Mesenchymal stem cell (in vitro differentiated cells and primary cell): Measurements from ENCODE around the gene OR6K2.
A peak's percentile ranks its signal among the peaks of the same experiment; 100 is the strongest.

Experiments
- DNase-seq: peaks from one replicate; pipeline ENCODE4 v3.0.0-alpha.2; 2013
- H2AFZ ChIP-seq: one replicate; pipeline ENCODE4 v1.6.1; 2013; ENCODE audit warnings: low read depth, mild to moderate bottlenecking, control low read depth, inconsistent platforms, low read length, moderate library complexity
- H2AK5ac ChIP-seq: 2 replicates; pipeline ENCODE4 v1.6.1; 2013; ENCODE audit warnings: low read length, moderate library complexity, mild to moderate bottlenecking, inconsistent platforms; ENCODE audit not compliant: severe bottlenecking
- H2BK120ac ChIP-seq: one replicate; pipeline ENCODE4 v1.6.1; 2013; ENCODE audit warnings: low read depth, mild to moderate bottlenecking, inconsistent platforms, low read length, moderate library complexity
- H2BK12ac ChIP-seq, 2 experiments: one replicate each; pipeline ENCODE4 v1.6.1; 2013; ENCODE audit warnings: inconsistent platforms in 2 of 2, low read length in 2 of 2, mild to moderate bottlenecking in 2 of 2, moderate library complexity in 2 of 2, control low read depth in 1 of 2
- H2BK15ac ChIP-seq: one replicate; pipeline ENCODE4 v1.6.1; 2013; ENCODE audit warnings: mild to moderate bottlenecking, low read depth, inconsistent platforms; ENCODE audit not compliant: poor library complexity, severe bottlenecking
- H2BK5ac ChIP-seq: 2 replicates; pipeline ENCODE4 v1.6.1; 2013; ENCODE audit warnings: low read depth, mild to moderate bottlenecking, low read length, control low read depth, inconsistent platforms; ENCODE audit not compliant: poor library complexity, severe bottlenecking
- H3K14ac ChIP-seq, 2 experiments: one replicate each; pipeline ENCODE4 v1.6.1; 2013; ENCODE audit warnings: inconsistent platforms in 2 of 2, low read length in 2 of 2, control low read depth in 1 of 2, mild to moderate bottlenecking in 1 of 2, moderate library complexity in 1 of 2
- H3K18ac ChIP-seq, 2 experiments: one replicate each; pipeline ENCODE4 v1.6.1; 2013; ENCODE audit warnings: inconsistent platforms in 2 of 2, low read length in 2 of 2, control low read depth in 1 of 2, low read depth in 1 of 2, mild to moderate bottlenecking in 1 of 2
- H3K23ac ChIP-seq, 2 experiments: one replicate each; pipeline ENCODE4 v1.6.1; 2013; ENCODE audit warnings: inconsistent platforms in 2 of 2, low read length in 2 of 2, mild to moderate bottlenecking in 2 of 2, moderate library complexity in 2 of 2, control low read depth in 1 of 2
- H3K27ac ChIP-seq: 2 replicates; pipeline ENCODE4 v1.5.1; 2013; ENCODE audit warnings: mild to moderate bottlenecking, moderate library complexity, low read length, control low read depth, inconsistent platforms; ENCODE audit not compliant: poor library complexity, severe bottlenecking
- H3K27me3 ChIP-seq, 2 experiments: 2 replicates each; pipeline versions ENCODE4 v1.6.1 to v1.7.0; 2013; ENCODE audit warnings: low read length in 2 of 2, mild to moderate bottlenecking in 2 of 2, moderate library complexity in 2 of 2, control low read depth in 1 of 2, inconsistent platforms in 1 of 2; ENCODE audit not compliant: control insufficient read depth in 1 of 2, insufficient read depth in 1 of 2
- H3K36me3 ChIP-seq, 2 experiments: 2 replicates each; pipeline versions ENCODE4 v1.6.1 to v1.7.0; 2013; ENCODE audit warnings: low read length in 2 of 2, control low read depth in 1 of 2, inconsistent platforms in 1 of 2, low read depth in 1 of 2, mild to moderate bottlenecking in 1 of 2; ENCODE audit not compliant: insufficient read depth in 2 of 2, control insufficient read depth in 1 of 2
- H3K4ac ChIP-seq, 2 experiments: one replicate each; pipeline ENCODE4 v1.6.1; 2013; ENCODE audit warnings: inconsistent platforms in 2 of 2, low read length in 2 of 2, mild to moderate bottlenecking in 2 of 2, moderate library complexity in 2 of 2, control low read depth in 1 of 2, low read depth in 1 of 2
- H3K4me1 ChIP-seq: 2 replicates; pipeline ENCODE4 v1.6.1; 2013; ENCODE audit warnings: low read depth, low read length, control low read depth; ENCODE audit not compliant: control insufficient read depth, insufficient read depth
- H3K4me2 ChIP-seq: 2 replicates; pipeline ENCODE4 v1.6.1; 2013; ENCODE audit warnings: low read length, mild to moderate bottlenecking, inconsistent platforms; ENCODE audit not compliant: poor library complexity, severe bottlenecking
- H3K4me3 ChIP-seq, 2 experiments: 2 replicates each; pipeline versions ENCODE4 v1.5.1 to v1.7.0; 2013; ENCODE audit warnings: low read length in 2 of 2, mild to moderate bottlenecking in 2 of 2, control low read depth in 1 of 2, low read depth in 1 of 2; ENCODE audit not compliant: insufficient read depth in 1 of 2
- H3K79me1 ChIP-seq: replicated peaks from 2 replicates; pipeline ENCODE4 v1.6.1; 2013; ENCODE audit warnings: mild to moderate bottlenecking, control low read depth, low read length, inconsistent platforms; ENCODE audit not compliant: poor library complexity, severe bottlenecking
- H3K9ac ChIP-seq: 2 replicates; pipeline ENCODE4 v1.7.0; 2013; ENCODE audit warnings: mild to moderate bottlenecking, low read length, moderate library complexity
- H3K9me3 ChIP-seq: 2 replicates; pipeline ENCODE4 v1.7.0; 2013; ENCODE audit warnings: mild to moderate bottlenecking, low read length; ENCODE audit not compliant: control insufficient read depth
- H4K8ac ChIP-seq: one replicate; pipeline ENCODE4 v1.6.1; 2013; ENCODE audit warnings: inconsistent platforms, mild to moderate bottlenecking, low read length, moderate library complexity
- H4K91ac ChIP-seq: one replicate; pipeline ENCODE4 v1.6.1; 2013; ENCODE audit warnings: mild to moderate bottlenecking, low read length, inconsistent platforms
- WGBS: methylation state at CpG from one replicate; pipeline ENCODE4 v1.1.7; 2013; ENCODE audit warnings: mixed read lengths; 5-methylcytosine and 5-hydroxymethylcytosine counted together

OR6K2 gene

DNA sequence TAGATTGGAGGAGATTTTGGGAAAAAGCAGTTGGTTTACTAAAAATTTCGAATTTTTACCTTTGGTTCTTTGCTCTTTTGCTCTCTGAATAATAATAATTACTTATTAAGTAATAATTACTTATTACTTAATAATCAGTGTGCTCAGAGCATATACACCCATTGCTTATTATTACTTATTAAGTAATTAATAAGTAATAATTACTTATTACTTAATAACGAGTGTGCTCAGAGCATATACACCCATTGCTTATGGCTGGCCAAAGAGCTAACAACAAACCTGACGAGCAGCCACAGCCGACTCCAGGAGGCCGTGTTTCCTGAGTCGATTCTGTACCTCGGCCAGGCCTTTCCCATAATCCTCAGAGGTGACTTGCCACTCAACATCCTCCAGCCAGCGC lies 34.4 kb downstream of the OR6K2 start:
- no peak overlapping the region for H3K14ac ChIP-seq
- no peaks in the 10 kb centered on the region for H3K27me3 ChIP-seq
- 84% methylated on average over 6 of the region's 8 CpGs for WGBS
- H3K9me3 ChIP-seq: no peaks in the 10 kb centered on the region
- H2BK15ac ChIP-seq: no peak overlapping the region
- no peak overlapping the region for H3K4ac ChIP-seq
- no peak overlapping the region for H2AFZ ChIP-seq
- H3K23ac ChIP-seq: no peak overlapping the region
- H4K91ac ChIP-seq: no peak overlapping the region
- no peak for DNase-seq
- no peak overlapping the region for H3K27ac ChIP-seq
- no peak overlapping the region for H3K4me2 ChIP-seq
- H2AK5ac ChIP-seq: no peak overlapping the region
- no peak overlapping the region for H4K8ac ChIP-seq
- H2BK120ac ChIP-seq: no peak overlapping the region
- no peak overlapping the region for H3K4me3 ChIP-seq
- no peak overlapping the region for H3K18ac ChIP-seq
- no peak overlapping the region for H2BK5ac ChIP-seq
- H3K9ac ChIP-seq: no peak overlapping the region
- H2BK12ac ChIP-seq: no peak overlapping the region
- H3K36me3 ChIP-seq: no peaks in the 10 kb centered on the region
- H3K4me1 ChIP-seq: no peaks in the 10 kb centered on the region
- H3K79me1 ChIP-seq: no peaks in the 10 kb centered on the region

DNA sequence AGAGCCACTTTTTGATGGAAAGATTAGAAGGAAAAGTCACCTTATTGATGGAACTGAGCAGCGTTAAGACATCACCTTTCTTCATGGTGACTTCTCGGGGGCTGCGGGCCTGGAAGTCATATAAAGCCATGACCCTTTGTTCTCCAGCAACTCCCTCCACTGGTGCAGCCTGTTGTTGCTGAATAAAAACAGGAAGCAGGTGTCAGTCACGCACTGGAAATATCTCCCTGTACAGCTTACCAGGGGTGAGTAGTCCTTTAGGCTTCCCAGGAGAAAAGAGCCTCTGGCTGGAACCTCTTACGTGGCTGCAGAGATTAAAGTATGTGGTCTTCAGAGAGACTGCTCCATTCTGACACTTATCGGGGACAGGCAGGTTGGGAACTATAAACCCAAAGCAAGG lies 45.9 kb downstream of the OR6K2 start:
- H3K4me2 ChIP-seq: no peak overlapping the region
- no peak overlapping the region for H3K14ac ChIP-seq
- no peak for DNase-seq
- no peaks in the 10 kb centered on the region for H3K27me3 ChIP-seq
- H3K4ac ChIP-seq: no peak overlapping the region
- no peak overlapping the region for H2BK5ac ChIP-seq
- no peak overlapping the region for H2AK5ac ChIP-seq
- no peaks in the 10 kb centered on the region for H3K4me1 ChIP-seq
- H4K8ac ChIP-seq: no peak overlapping the region
- H3K79me1 ChIP-seq: no peaks in the 10 kb centered on the region
- no peak overlapping the region for H2AFZ ChIP-seq
- no peak overlapping the region for H3K18ac ChIP-seq
- H3K27ac ChIP-seq: no peak overlapping the region
- no peaks in the 10 kb centered on the region for H3K9me3 ChIP-seq
- H4K91ac ChIP-seq: no peak overlapping the region
- H2BK12ac ChIP-seq: no peak overlapping the region
- H2BK120ac ChIP-seq: no peak overlapping the region
- H3K23ac ChIP-seq: no peak overlapping the region
- WGBS: 67% methylated on average over 6 of the region's 6 CpGs
- H3K4me3 ChIP-seq: no peak overlapping the region
- no peak overlapping the region for H3K9ac ChIP-seq
- H3K36me3 ChIP-seq: no peaks in the 10 kb centered on the region
- no peak overlapping the region for H2BK15ac ChIP-seq

- H3K9ac ChIP-seq: no peak overlapping the region
- H3K27me3 ChIP-seq: no peaks in the 10 kb centered on the region
- no peaks in the 10 kb centered on the region for H3K4me1 ChIP-seq
- H2BK12ac ChIP-seq: no peak overlapping the region
- H2BK15ac ChIP-seq: no peak overlapping the region
- H3K14ac ChIP-seq: no peak overlapping the region
- no peaks in the 10 kb centered on the region for H3K79me1 ChIP-seq
- no peak overlapping the region for H3K18ac ChIP-seq
- no peak overlapping the region for H3K27ac ChIP-seq
- H3K4me2 ChIP-seq: no peak overlapping the region
- no peak overlapping the region for H2AFZ ChIP-seq
- H3K4me3 ChIP-seq: no peak overlapping the region
- no peak overlapping the region for H3K4ac ChIP-seq
- no peak overlapping the region for H4K91ac ChIP-seq
- no peak overlapping the region for H2AK5ac ChIP-seq
- no peak overlapping the region for H3K23ac ChIP-seq
- H2BK120ac ChIP-seq: no peak overlapping the region
- no peaks in the 10 kb centered on the region for H3K9me3 ChIP-seq
- H3K36me3 ChIP-seq: no peaks in the 10 kb centered on the region
- no peak for DNase-seq
- H4K8ac ChIP-seq: no peak overlapping the region
- H2BK5ac ChIP-seq: no peak overlapping the region
These were observed 46.4 kb downstream of the OR6K2 start for GRCh38 chr1:158654086-158654485.

GRCh38 chr1:158652721-158653334 lies 47.6 kb downstream of the OR6K2 start:
- H3K4me1 ChIP-seq: no peaks in the 10 kb centered on the region
- no peaks in the 10 kb centered on the region for H3K36me3 ChIP-seq
- no peak overlapping the region for H4K91ac ChIP-seq
- no peak overlapping the region for H2BK12ac ChIP-seq
- H3K14ac ChIP-seq: no peak overlapping the region
- no peak overlapping the region for H3K4me2 ChIP-seq
- H3K18ac ChIP-seq: no peak overlapping the region
- no peaks in the 10 kb centered on the region for H3K27me3 ChIP-seq
- H2BK120ac ChIP-seq: no peak overlapping the region
- H2BK5ac ChIP-seq: no peak overlapping the region
- no peak overlapping the region for H3K4ac ChIP-seq
- no peak for DNase-seq
- H3K23ac ChIP-seq: no peak overlapping the region
- H3K9me3 ChIP-seq: no peaks in the 10 kb centered on the region
- WGBS: 88% methylated on average over 7 of the region's 7 CpGs
- H2AK5ac ChIP-seq: no peak overlapping the region
- H3K79me1 ChIP-seq: no peaks in the 10 kb centered on the region
- no peak overlapping the region for H3K27ac ChIP-seq
- H3K9ac ChIP-seq: no peak overlapping the region
- no peak overlapping the region for H2AFZ ChIP-seq
- peak overlapping the region in 1 of 2 experiments; percentile 18 for H3K4me3 ChIP-seq
- no peak overlapping the region for H4K8ac ChIP-seq
- H2BK15ac ChIP-seq: no peak overlapping the region
